HepG2 (cell line): ENCODE measurements around the gene UBTD1.
"Not testable (repeated sequence)": the region's sequence is repeated elsewhere in the genome, so short reads cannot be mapped to it uniquely, and the experiment has no call there.

Experiments
- AGO2 ChIP-seq: fragments of 200-400 bp; formaldehyde crosslinking; optimal IDR thresholded peaks from 2 replicates; pipeline ENCODE3; 2017; ENCODE audit warnings: mild to moderate bottlenecking, low read depth, low read length, moderate library complexity
- ATRX ChIP-seq: sonication (generic); formaldehyde crosslinking; IDR thresholded peaks from 2 replicates; pipeline ENCODE4 v1.4.0; 2020; ENCODE audit warnings: missing genetic modification reagents, borderline replicate concordance
- DNMT1 ChIP-seq: sonication (generic); formaldehyde crosslinking; IDR thresholded peaks from 2 replicates; pipeline ENCODE4 v1.5.1; 2020; ENCODE audit warnings: mild to moderate bottlenecking, missing genetic modification reagents
- EED ChIP-seq: sonication (generic); formaldehyde crosslinking; IDR thresholded peaks from 2 replicates; pipeline ENCODE4 v1.5.0; 2020; ENCODE audit warnings: mild to moderate bottlenecking, missing genetic modification reagents
- JUND ChIP-seq: sonication (generic); formaldehyde crosslinking; IDR thresholded peaks from 2 replicates; pipeline ENCODE4 v1.8.0; 2022; ENCODE audit warnings: mild to moderate bottlenecking, missing genetic modification reagents
- POLR2AphosphoS5 ChIP-seq: IDR thresholded peaks from 2 replicates; pipeline ENCODE4 v1.6.1; 2012; ENCODE audit warnings: low read depth, low read length
- RFX5 ChIP-seq: IDR thresholded peaks from 2 replicates; pipeline ENCODE4 v1.6.1; 2011; ENCODE audit warnings: low read depth, low read length, improper control_type of control experiment
- TCF12 ChIP-seq, 2 experiments: fragments of 450-650 bp in 1 of 2; sonication (generic) in 1 of 2; formaldehyde crosslinking in 1 of 2; IDR thresholded peaks; 2 replicates each; pipeline versions ENCODE4 v1.6.1 to v1.8.0; 2017 to 2022; ENCODE audit warnings: antibody characterized with exemption in 1 of 2, mild to moderate bottlenecking in 1 of 2, missing genetic modification reagents in 1 of 2, moderate library complexity in 1 of 2
- TMF1 ChIP-seq: sonication (generic); formaldehyde crosslinking; IDR thresholded peaks from 2 replicates; pipeline ENCODE4 v1.8.1; 2022; ENCODE audit warnings: low read depth, missing genetic modification reagents
- USF2 ChIP-seq, 2 experiments: sonication (generic) in 1 of 2; formaldehyde crosslinking in 1 of 2; IDR thresholded peaks; 2 replicates each; pipeline versions ENCODE4 v1.5.1 to v1.6.1; 2011 to 2020; ENCODE audit warnings: borderline replicate concordance in 1 of 2, low read depth in 1 of 2, low read length in 1 of 2, mild to moderate bottlenecking in 1 of 2, missing genetic modification reagents in 1 of 2, moderate library complexity in 1 of 2
- YY1 ChIP-seq: IDR thresholded peaks from 2 replicates; pipeline ENCODE4 v1.6.1; 2011; ENCODE audit warnings: low read length, low read depth, moderate library complexity, mild to moderate bottlenecking; ENCODE audit not compliant: insufficient read depth, insufficient replicate concordance
- ZNF883 ChIP-seq: sonication (generic); formaldehyde crosslinking; IDR thresholded peaks from 2 replicates; pipeline ENCODE4 v1.5.1; 2020; ENCODE audit warnings: mild to moderate bottlenecking, missing genetic modification reagents; ENCODE audit errors: not compliant biosample characterization

- TF ChIP-seq ATRX; RFX5; USF2 (IDR thresholded peaks at IDR 0.05; ENCODE audit: low read depth, low read length); USF2 (CRISPR knock-in tag; IDR thresholded peaks at IDR 0.05; ENCODE audit: borderline replicate concordance); ZNF883 (CRISPR knock-in tag); POLR2AphosphoS5; TCF12 (IDR thresholded peaks at IDR 0.05); TCF12 (CRISPR knock-in tag; IDR thresholded peaks at IDR 0.05); EED (CRISPR knock-in tag); TMF1 (CRISPR knock-in tag); YY1; AGO2; DNMT1 (CRISPR knock-in tag); JUND (CRISPR knock-in tag): not testable (repeated sequence)
Observed at GRCh38 chr10:97562329-97562728, 63.6 kb downstream of the UBTD1 start.
